SKM-1 treated with dmso at 0.1 percent for 144 hours (cell line): ENCODE measurements around the gene CARHSP1.
"Not testable (repeated sequence)": the region's sequence is repeated elsewhere in the genome, so short reads cannot be mapped to it uniquely, and the experiment has no call there.

Source experiments
- DNase-seq: peaks from one replicate; lab custom pipeline; 2025; ENCODE audit not compliant: unreplicated experiment; lab: John Stamatoyannopoulos, UW

Gene CARHSP1

GRCh38 chr16:8855972-8856371 is 12.8 kb downstream of the CARHSP1 start:
- no peak for DNase-seq

- DNase-seq, result no peak
These were observed 13.6 kb downstream of the CARHSP1 start for GRCh38 chr16:8855051-8855786.

- DNase-seq, result no peak
These were observed 14.4 kb downstream of the CARHSP1 start for GRCh38 chr16:8854298-8854948.

GRCh38 chr16:8853611-8854010 is 15.2 kb downstream of the CARHSP1 start:
- DNase-seq, result no peak

GRCh38 chr16:8853150-8853549 is 15.7 kb downstream of the CARHSP1 start:
- no peak for DNase-seq

- DNase-seq, result no peak
These were observed 16.3 kb downstream of the CARHSP1 start for GRCh38 chr16:8852534-8852933.

- no peak for DNase-seq
These were observed 16.9 kb downstream of the CARHSP1 start for GRCh38 chr16:8851761-8852403.

- DNase-seq, result peak; percentile 77
These were observed 18.4 kb downstream of the CARHSP1 start for GRCh38 chr16:8850279-8850885.

GRCh38 chr16:8849411-8850011 is 19.3 kb downstream of the CARHSP1 start:
- DNase-seq, result no peak

- no peak for DNase-seq
These were observed 19.8 kb downstream of the CARHSP1 start for GRCh38 chr16:8848939-8849391.

GRCh38 chr16:8848231-8848938 is 20.4 kb downstream of the CARHSP1 start:
- DNase-seq, result no peak

- no peak for DNase-seq
These were observed 21.2 kb downstream of the CARHSP1 start for GRCh38 chr16:8847623-8848022.

- DNase-seq, result no peak
These were observed 21.7 kb downstream of the CARHSP1 start for GRCh38 chr16:8847145-8847544.

- no peak for DNase-seq
These were observed 22.3 kb downstream of the CARHSP1 start for GRCh38 chr16:8846401-8846932.

GRCh38 chr16:8845699-8846298 is 23.0 kb downstream of the CARHSP1 start:
- DNase-seq, result no peak

- not testable (repeated sequence) for DNase-seq
These were observed 25.5 kb downstream of the CARHSP1 start for GRCh38 chr16:8843296-8843695.

- DNase-seq, result not testable (repeated sequence)
These were observed 26.8 kb downstream of the CARHSP1 start for GRCh38 chr16:8842016-8842415.

- DNase-seq, result not testable (repeated sequence)
These were observed 31.2 kb downstream of the CARHSP1 start for GRCh38 chr16:8837594-8837993.

GRCh38 chr16:8836797-8837196 is 32.0 kb downstream of the CARHSP1 start:
- DNase-seq, result not testable (repeated sequence)

- no peak for DNase-seq
These were observed 36.1 kb downstream of the CARHSP1 start for GRCh38 chr16:8832717-8833105.
